NCI-H2227 treated with DMSO at 0.1 percent for 48 hours (cell line): Measurements from ENCODE around the gene BMPR1A.

Source experiments
- DNase-seq: peaks from one replicate; lab custom pipeline; 2025; lab: John Stamatoyannopoulos, UW

BMPR1A gene

GRCh38 chr10:86756511-86757112 is at the start of gene BMPR1A:
TSS of gene BMPR1A (plus strand) at chr10:86756619. CDS start at chr10:86876019, 119,400 bp downstream.
- DNase-seq, result no peak

- no peak for DNase-seq
These were observed 49.4 kb upstream of the BMPR1A start for GRCh38 chr10:86706977-86707376.

GRCh38 chr10:86707505-86707904 is 48.9 kb upstream of the BMPR1A start:
- no peak for DNase-seq

- DNase-seq, result no peak
These were observed 48.2 kb upstream of the BMPR1A start for GRCh38 chr10:86708068-86708782.

GRCh38 chr10:86708783-86709380 is 47.5 kb upstream of the BMPR1A start:
- no peak for DNase-seq

- no peak for DNase-seq
These were observed 46.8 kb upstream of the BMPR1A start for GRCh38 chr10:86709396-86710185.

- peak; percentile 77 for DNase-seq
These were observed 45.4 kb upstream of the BMPR1A start for GRCh38 chr10:86710987-86711512.

GRCh38 chr10:86711513-86712316 is 44.7 kb upstream of the BMPR1A start:
- peak; percentile 30 for DNase-seq

- peak; percentile 27 for DNase-seq
These were observed 44.1 kb upstream of the BMPR1A start for GRCh38 chr10:86712317-86712707.

GRCh38 chr10:86715156-86715795 is 41.1 kb upstream of the BMPR1A start:
- no peak for DNase-seq

- DNase-seq, result no peak
These were observed 40.6 kb upstream of the BMPR1A start for GRCh38 chr10:86715836-86716235.

GRCh38 chr10:86716466-86716865 is 40.0 kb upstream of the BMPR1A start:
- no peak for DNase-seq

GRCh38 chr10:86718556-86718955 is 37.9 kb upstream of the BMPR1A start:
- no peak for DNase-seq

- DNase-seq, result no peak
These were observed 35.2 kb upstream of the BMPR1A start for GRCh38 chr10:86721232-86721631.

GRCh38 chr10:86723009-86723408 is 33.4 kb upstream of the BMPR1A start:
- DNase-seq, result no peak

GRCh38 chr10:86724445-86724844 is 32.0 kb upstream of the BMPR1A start:
- no peak for DNase-seq

GRCh38 chr10:86725980-86726676 is 30.3 kb upstream of the BMPR1A start:
- no peak for DNase-seq

GRCh38 chr10:86726677-86726999 is 29.8 kb upstream of the BMPR1A start:
- DNase-seq, result no peak

- no peak for DNase-seq
These were observed 28.9 kb upstream of the BMPR1A start for GRCh38 chr10:86727470-86727869.

GRCh38 chr10:86728056-86728455 is 28.4 kb upstream of the BMPR1A start:
- no peak for DNase-seq

GRCh38 chr10:86729677-86730076 is 26.7 kb upstream of the BMPR1A start:
- no peak for DNase-seq
